ENCODE measurements around the gene GET4.
A peak's percentile ranks its signal among the peaks of the same experiment; 100 is the strongest.

The GET4 gene

GRCh38 chr7:909358-910329 lies 33.3 kb downstream of the GET4 start:
- Histone ChIP-seq H3K4me1 (ENCODE audit: insufficient read depth, insufficient read length) (peaks cover 22% of the 10 kb centered on the region), H3K9ac (ENCODE audit: insufficient read length, low read depth) (no peak overlapping the region), H3K9me3 (ENCODE audit: insufficient read depth, low read length) (no peaks in the 10 kb centered on the region), H3K36me3 (ENCODE audit: insufficient read depth, insufficient read length, low read length) (no peaks in the 10 kb centered on the region), H3K27me3 (ENCODE audit: insufficient read depth, insufficient read length) (peaks cover 35% of the 10 kb centered on the region), H3K4me3 (ENCODE audit: insufficient read length, low read depth) (peak overlapping the region; percentile 26)
- TF ChIP-seq ZNF274 (IDR thresholded peaks at IDR 0.05; ENCODE audit: low read depth, low read length) (no peak), SUZ12 (IDR thresholded peaks at IDR 0.05; ENCODE audit: extremely low read depth, insufficient read depth, insufficient read length) (no peak), YY1 (IDR thresholded peaks at IDR 0.05; ENCODE audit: insufficient read depth, insufficient read length) (no peak)
- DNase-seq (ENCODE audit: low read depth, low spot score), result no peak

GRCh38 chr7:910441-910861 lies 34.1 kb downstream of the GET4 start:
- Histone ChIP-seq H3K36me3 (ENCODE audit: insufficient read depth, insufficient read length, low read length) (no peaks in the 10 kb centered on the region), H3K9ac (ENCODE audit: insufficient read length, low read depth) (peak overlapping the region; percentile 21), H3K9me3 (ENCODE audit: insufficient read depth, low read length) (no peaks in the 10 kb centered on the region), H3K27me3 (ENCODE audit: insufficient read depth, insufficient read length) (peaks cover 27% of the 10 kb centered on the region), H3K4me1 (ENCODE audit: insufficient read depth, insufficient read length) (peaks cover 25% of the 10 kb centered on the region), H3K4me3 (ENCODE audit: insufficient read length, low read depth) (no peak overlapping the region)
- DNase-seq (ENCODE audit: low read depth, low spot score), result no peak
- no peak for TF ChIP-seq YY1 (IDR thresholded peaks at IDR 0.05; ENCODE audit: insufficient read depth, insufficient read length)
- no peak for TF ChIP-seq ZNF274 (IDR thresholded peaks at IDR 0.05; ENCODE audit: low read depth, low read length)
- no peak for TF ChIP-seq SUZ12 (IDR thresholded peaks at IDR 0.05; ENCODE audit: extremely low read depth, insufficient read depth, insufficient read length)

GRCh38 chr7:910931-911431 lies 34.6 kb downstream of the GET4 start:
- no peak for TF ChIP-seq ZNF274 (IDR thresholded peaks at IDR 0.05; ENCODE audit: low read depth, low read length)
- no peak for TF ChIP-seq SUZ12 (IDR thresholded peaks at IDR 0.05; ENCODE audit: extremely low read depth, insufficient read depth, insufficient read length)
- TF ChIP-seq YY1 (IDR thresholded peaks at IDR 0.05; ENCODE audit: insufficient read depth, insufficient read length), result no peak
- no peak overlapping the region for H3K4me3 ChIP-seq (ENCODE audit: insufficient read length, low read depth)
- peak overlapping the region; percentile 21 for H3K9ac ChIP-seq (ENCODE audit: insufficient read length, low read depth)
- H3K27me3 ChIP-seq (ENCODE audit: insufficient read depth, insufficient read length), result peaks cover 24% of the 10 kb centered on the region
- H3K36me3 ChIP-seq (ENCODE audit: insufficient read depth, insufficient read length, low read length), result no peaks in the 10 kb centered on the region
- peaks cover 25% of the 10 kb centered on the region for H3K4me1 ChIP-seq (ENCODE audit: insufficient read depth, insufficient read length)
- no peak for DNase-seq (ENCODE audit: low read depth, low spot score)
- no peaks in the 10 kb centered on the region for H3K9me3 ChIP-seq (ENCODE audit: insufficient read depth, low read length)

GRCh38 chr7:911791-912480 lies 35.6 kb downstream of the GET4 start:
- peaks cover 21% of the 10 kb centered on the region for H3K27me3 ChIP-seq (ENCODE audit: insufficient read depth, insufficient read length)
- no peak for DNase-seq (ENCODE audit: low read depth, low spot score)
- TF ChIP-seq YY1 (IDR thresholded peaks at IDR 0.05; ENCODE audit: insufficient read depth, insufficient read length), result no peak
- no peak for TF ChIP-seq ZNF274 (IDR thresholded peaks at IDR 0.05; ENCODE audit: low read depth, low read length)
- H3K9me3 ChIP-seq (ENCODE audit: insufficient read depth, low read length), result no peaks in the 10 kb centered on the region
- no peak overlapping the region for H3K4me3 ChIP-seq (ENCODE audit: insufficient read length, low read depth)
- no peak overlapping the region for H3K9ac ChIP-seq (ENCODE audit: insufficient read length, low read depth)
- H3K4me1 ChIP-seq (ENCODE audit: insufficient read depth, insufficient read length), result peaks cover 28% of the 10 kb centered on the region
- no peaks in the 10 kb centered on the region for H3K36me3 ChIP-seq (ENCODE audit: insufficient read depth, insufficient read length, low read length)

- H3K4me1 ChIP-seq (ENCODE audit: insufficient read depth, insufficient read length), result peaks cover 22% of the 10 kb centered on the region
- peaks cover 5% of the 10 kb centered on the region for H3K27me3 ChIP-seq (ENCODE audit: insufficient read depth, insufficient read length)
- no peaks in the 10 kb centered on the region for H3K36me3 ChIP-seq (ENCODE audit: insufficient read depth, insufficient read length, low read length)
- no peak overlapping the region for H3K9ac ChIP-seq (ENCODE audit: insufficient read length, low read depth)
- TF ChIP-seq SUZ12 (IDR thresholded peaks at IDR 0.05; ENCODE audit: extremely low read depth, insufficient read depth, insufficient read length) (no peak), ZNF274 (IDR thresholded peaks at IDR 0.05; ENCODE audit: low read depth, low read length) (no peak), YY1 (IDR thresholded peaks at IDR 0.05; ENCODE audit: insufficient read depth, insufficient read length) (no peak)
- no peaks in the 10 kb centered on the region for H3K9me3 ChIP-seq (ENCODE audit: insufficient read depth, low read length)
- no peak overlapping the region for H3K4me3 ChIP-seq (ENCODE audit: insufficient read length, low read depth)
- DNase-seq (ENCODE audit: low read depth, low spot score), result no peak
Measured at GRCh38 chr7:913736-914520, 37.6 kb downstream of the GET4 start.

GRCh38 chr7:914521-915194 lies 38.3 kb downstream of the GET4 start:
- no peaks in the 10 kb centered on the region for H3K9me3 ChIP-seq (ENCODE audit: insufficient read depth, low read length)
- no peak for DNase-seq (ENCODE audit: low read depth, low spot score)
- H3K4me3 ChIP-seq (ENCODE audit: insufficient read length, low read depth), result no peak overlapping the region
- H3K27me3 ChIP-seq (ENCODE audit: insufficient read depth, insufficient read length), result peaks cover 1% of the 10 kb centered on the region
- H3K4me1 ChIP-seq (ENCODE audit: insufficient read depth, insufficient read length), result peaks cover 22% of the 10 kb centered on the region
- H3K9ac ChIP-seq (ENCODE audit: insufficient read length, low read depth), result no peak overlapping the region
- TF ChIP-seq ZNF274 (IDR thresholded peaks at IDR 0.05; ENCODE audit: low read depth, low read length), result no peak
- TF ChIP-seq SUZ12 (IDR thresholded peaks at IDR 0.05; ENCODE audit: extremely low read depth, insufficient read depth, insufficient read length), result no peak
- H3K36me3 ChIP-seq (ENCODE audit: insufficient read depth, insufficient read length, low read length), result no peaks in the 10 kb centered on the region
